Caco-2 (cell line): ENCODE results near the gene TCN2. TPM values are rescaled to one million over a fixed set of nuclear protein-coding genes. Genes with fewer than 3 reads are reported as not detected.

Source experiments
- BruUV-seq: library from RNA; stranded (reverse); fragments of 400-500 nt; replicated peaks from 2 replicates; lab custom pipeline; 2021; lab: Mats Ljungman, UMichigan
- CTCF ChIA-PET: fragments of 300-600 bp; sonication (Branson Sonifier 250); formaldehyde crosslinking; loops from one replicate; lab custom pipeline; 2022; ENCODE audit warnings: antibody characterized with exemption; lab: Charles Lee
- POLR2A ChIA-PET: fragments of 300-600 bp; sonication (Branson Sonifier 250); formaldehyde crosslinking; loops from one replicate; lab custom pipeline; 2022; ENCODE audit warnings: antibody characterized with exemption; lab: Charles Lee
- DNase-seq, 2 experiments: peaks; one replicate each; pipeline versions ENCODE4 v3.0.0 to v3.0.0-alpha.2; 2020 to 2022
- H3K27me3 ChIP-seq: replicated peaks from 2 replicates; pipeline ENCODE4 v1.6.0; 2011; ENCODE audit warnings: low read length; ENCODE audit not compliant: control insufficient read depth, insufficient read depth
- H3K36me3 ChIP-seq: 2 replicates; pipeline ENCODE4 v1.5.1; 2011; ENCODE audit warnings: low read length; ENCODE audit not compliant: control insufficient read depth, insufficient read depth
- H3K4me1 ChIP-seq: fragments of 250-450 bp; sonication (Bioruptor Pico); 2 replicates; pipeline ENCODE4 v1.5.1; 2020; ENCODE audit warnings: mild to moderate bottlenecking
- H3K4me3 ChIP-seq: 2 replicates; pipeline ENCODE4 v1.5.1; 2011; ENCODE audit warnings: low read depth, mild to moderate bottlenecking, control low read depth, low read length
- H3K9me3 ChIP-seq: fragments of 250-450 bp; sonication (Bioruptor Pico); 2 replicates; pipeline ENCODE4 v1.5.1; 2020; ENCODE audit warnings: mild to moderate bottlenecking, moderate library complexity
- H3K27ac Mint-ChIP-seq: one replicate; pipeline ENCODE4 v1.8.0; 2022; ENCODE audit warnings: mixed read lengths; ENCODE audit not compliant: unreplicated experiment
- H3K27me3 Mint-ChIP-seq: one replicate; pipeline ENCODE4 v1.8.0; 2022; ENCODE audit warnings: mixed read lengths; ENCODE audit not compliant: insufficient read depth, unreplicated experiment
- H3K36me3 Mint-ChIP-seq: one replicate; pipeline ENCODE4 v1.8.0; 2022; ENCODE audit warnings: mild to moderate bottlenecking, mixed read lengths; ENCODE audit not compliant: insufficient read depth, unreplicated experiment
- H3K4me1 Mint-ChIP-seq: one replicate; pipeline ENCODE4 v1.8.0; 2022; ENCODE audit warnings: low read depth, mixed read lengths; ENCODE audit not compliant: unreplicated experiment
- H3K4me3 Mint-ChIP-seq: one replicate; pipeline ENCODE4 v1.8.0; 2022; ENCODE audit warnings: mild to moderate bottlenecking, moderate library complexity, mixed read lengths; ENCODE audit not compliant: unreplicated experiment
- H3K9me3 Mint-ChIP-seq: one replicate; pipeline ENCODE4 v1.8.0; 2022; ENCODE audit warnings: mixed read lengths; ENCODE audit not compliant: unreplicated experiment
- CTCF ChIP-seq, 2 experiments: fragments of 200-600 bp in 1 of 2; IDR thresholded peaks; 1 replicate in 1 of 2; 2 replicates in 1 of 2; pipeline versions ENCODE4 v1.5.1 to v1.8.0; 2011 to 2022; ENCODE audit warnings: antibody characterized with exemption in 1 of 2, control low read depth in 1 of 2, inconsistent platforms in 1 of 2, low read depth in 1 of 2, low read length in 1 of 2, mild to moderate bottlenecking in 1 of 2, moderate library complexity in 1 of 2; ENCODE audit not compliant: insufficient read depth in 1 of 2, severe bottlenecking in 1 of 2, unreplicated experiment in 1 of 2
- intact Hi-C: fragments of 100-400 bp; cut with micrococcal nuclease; formaldehyde crosslinking; loops from one replicate; pipeline ENCODE4 v1.10.0; 2022; ENCODE audit not compliant: unreplicated experiment
- total RNA-seq: library from RNA; stranded (reverse); gene quantifications from 2 replicates; pipeline ENCODE4 v1.2.3, GENCODE V29; 2022

Gene TCN2
- total RNA-seq, 1 experiment from 2014 or later, result 13.8 TPM

GRCh38 chr22:30568137-30568805 is 38.7 kb upstream of the TCN2 start:
- H3K36me3 Mint-ChIP-seq, result no peaks in the 10 kb centered on the region
- H3K4me1 ChIP-seq, result peaks cover 22% of the 10 kb centered on the region

GRCh38 chr22:30569674-30570202 is 37.2 kb upstream of the TCN2 start:
- Histone ChIP-seq H3K36me3 (no peaks in the 10 kb centered on the region), H3K4me1 (peaks cover 32% of the 10 kb centered on the region), H3K4me3 (no peak overlapping the region), H3K9me3 (no peaks in the 10 kb centered on the region), H3K27me3 (no peaks in the 10 kb centered on the region)
- no peak for DNase-seq
- Mint-ChIP-seq H3K36me3 (peaks cover under 1% of the 10 kb centered on the region), H3K27ac (no peak overlapping the region), H3K9me3 (no peaks in the 10 kb centered on the region), H3K4me1 (peaks cover 26% of the 10 kb centered on the region), H3K4me3 (no peak overlapping the region), H3K27me3 (no peaks in the 10 kb centered on the region)
- intact Hi-C loops, result no loop called here
- POLR2A ChIA-PET, result no interaction called here
- no peak for TF ChIP-seq CTCF (IDR thresholded peaks at IDR 0.05; ENCODE audit: insufficient read depth in 1 of 2, low read depth in 1 of 2, low read length in 1 of 2, severe bottlenecking in 1 of 2, unreplicated experiment in 1 of 2)
- BruUV-seq, result no TSS peak
- CTCF ChIA-PET, result no interaction called here

More at GRCh38 chr22:30568137-30568805, 38.7 kb upstream of the TCN2 start:
- H3K27me3 ChIP-seq, result no peaks in the 10 kb centered on the region
- peaks cover 17% of the 10 kb centered on the region for H3K4me1 Mint-ChIP-seq
- no peaks in the 10 kb centered on the region for H3K27me3 Mint-ChIP-seq
- intact Hi-C loops, result no loop called here
- no peak overlapping the region for H3K4me3 ChIP-seq
- ChIA-PET POLR2A (no interaction called here), CTCF (no interaction called here)
- no peak overlapping the region for H3K27ac Mint-ChIP-seq
- no peak overlapping the region for H3K4me3 Mint-ChIP-seq
- no peak for DNase-seq
- TF ChIP-seq CTCF (IDR thresholded peaks at IDR 0.05; ENCODE audit: insufficient read depth in 1 of 2, low read depth in 1 of 2, low read length in 1 of 2, severe bottlenecking in 1 of 2, unreplicated experiment in 1 of 2), result no peak
- H3K9me3 ChIP-seq, result no peaks in the 10 kb centered on the region
- no TSS peak for BruUV-seq
- H3K9me3 Mint-ChIP-seq, result no peaks in the 10 kb centered on the region
- no peaks in the 10 kb centered on the region for H3K36me3 ChIP-seq

GRCh38 chr22:30572210-30572609 is 34.8 kb upstream of the TCN2 start:
- CTCF ChIA-PET, result interaction anchor here (1.0 kb wide), 1 partner anchor 35 kb away, joined by 4 read pairs; the partner anchor contains the start of gene TCN2

More at GRCh38 chr22:30572210-30572609, 34.8 kb upstream of the TCN2 start:
- peaks cover 16% of the 10 kb centered on the region for H3K36me3 Mint-ChIP-seq
- POLR2A ChIA-PET, result no interaction called here
- no TSS peak for BruUV-seq
- H3K27me3 Mint-ChIP-seq, result no peaks in the 10 kb centered on the region
- peaks cover 19% of the 10 kb centered on the region for H3K4me1 Mint-ChIP-seq
- no peaks in the 10 kb centered on the region for H3K9me3 Mint-ChIP-seq
- peak overlapping the region; percentile 90 for H3K27ac Mint-ChIP-seq
- H3K4me3 ChIP-seq, result no peak overlapping the region
- no peak for TF ChIP-seq CTCF (IDR thresholded peaks at IDR 0.05; ENCODE audit: insufficient read depth in 1 of 2, low read depth in 1 of 2, low read length in 1 of 2, severe bottlenecking in 1 of 2, unreplicated experiment in 1 of 2)
- intact Hi-C loops, result no loop called here
- H3K27me3 ChIP-seq, result no peaks in the 10 kb centered on the region
- peaks cover 31% of the 10 kb centered on the region for H3K4me1 ChIP-seq
- H3K36me3 ChIP-seq, result peaks cover 2% of the 10 kb centered on the region; the same call in 1 of the 2 replicates
- H3K4me3 Mint-ChIP-seq, result peak overlapping the region; percentile 71
- DNase-seq, result no peak
- no peaks in the 10 kb centered on the region for H3K9me3 ChIP-seq
